GM19238 (cell line): Measurements from ENCODE around the gene DEAF1.

Experiments
- DNase-seq: peaks from one replicate; pipeline ENCODE4 v3.0.0; 2011; ENCODE audit warnings: low spot score; ENCODE audit not compliant: insufficient read length

Gene DEAF1

DNA sequence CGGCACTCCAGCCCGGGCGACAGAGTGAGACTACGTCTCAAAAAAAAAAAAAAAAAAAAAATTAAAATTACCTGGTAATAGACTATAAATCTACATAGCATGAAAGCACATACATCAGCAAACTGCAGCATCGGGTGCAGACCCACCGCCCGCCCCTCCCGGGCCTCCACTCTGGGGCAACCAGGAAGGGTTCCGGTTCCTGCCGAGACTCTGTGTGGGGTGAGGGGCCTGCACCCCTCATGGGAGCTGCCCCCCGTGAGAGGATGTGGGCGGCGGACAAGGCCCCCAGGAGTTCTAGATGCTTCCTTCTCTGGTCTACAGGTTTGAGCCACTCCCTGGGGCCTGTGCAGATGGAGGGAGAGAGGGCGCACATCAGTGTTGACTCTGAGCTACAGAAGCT, 48.8 kb downstream of the DEAF1 start:
- no peak for DNase-seq

DNA sequence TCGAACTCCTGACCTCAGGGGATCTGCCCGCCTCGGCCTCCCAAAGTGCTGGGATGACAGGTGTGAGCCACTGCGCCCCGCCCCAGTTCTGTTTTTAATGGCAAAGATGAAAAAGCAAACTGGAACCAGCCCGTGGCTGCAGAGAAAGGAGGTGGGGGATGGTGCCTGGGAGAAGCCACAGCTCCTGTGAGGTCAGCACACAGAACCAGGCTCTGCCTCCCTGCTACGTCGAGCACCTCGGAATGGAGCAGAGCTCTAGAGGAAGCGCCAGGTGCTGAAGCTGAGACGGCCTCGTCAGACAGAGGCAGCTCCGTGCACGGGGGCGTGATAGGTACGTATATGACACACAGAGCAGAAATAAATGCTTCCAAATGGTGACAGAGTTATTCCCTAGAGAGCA, 49.5 kb downstream of the DEAF1 start:
- DNase-seq = peak; percentile 61

DNA sequence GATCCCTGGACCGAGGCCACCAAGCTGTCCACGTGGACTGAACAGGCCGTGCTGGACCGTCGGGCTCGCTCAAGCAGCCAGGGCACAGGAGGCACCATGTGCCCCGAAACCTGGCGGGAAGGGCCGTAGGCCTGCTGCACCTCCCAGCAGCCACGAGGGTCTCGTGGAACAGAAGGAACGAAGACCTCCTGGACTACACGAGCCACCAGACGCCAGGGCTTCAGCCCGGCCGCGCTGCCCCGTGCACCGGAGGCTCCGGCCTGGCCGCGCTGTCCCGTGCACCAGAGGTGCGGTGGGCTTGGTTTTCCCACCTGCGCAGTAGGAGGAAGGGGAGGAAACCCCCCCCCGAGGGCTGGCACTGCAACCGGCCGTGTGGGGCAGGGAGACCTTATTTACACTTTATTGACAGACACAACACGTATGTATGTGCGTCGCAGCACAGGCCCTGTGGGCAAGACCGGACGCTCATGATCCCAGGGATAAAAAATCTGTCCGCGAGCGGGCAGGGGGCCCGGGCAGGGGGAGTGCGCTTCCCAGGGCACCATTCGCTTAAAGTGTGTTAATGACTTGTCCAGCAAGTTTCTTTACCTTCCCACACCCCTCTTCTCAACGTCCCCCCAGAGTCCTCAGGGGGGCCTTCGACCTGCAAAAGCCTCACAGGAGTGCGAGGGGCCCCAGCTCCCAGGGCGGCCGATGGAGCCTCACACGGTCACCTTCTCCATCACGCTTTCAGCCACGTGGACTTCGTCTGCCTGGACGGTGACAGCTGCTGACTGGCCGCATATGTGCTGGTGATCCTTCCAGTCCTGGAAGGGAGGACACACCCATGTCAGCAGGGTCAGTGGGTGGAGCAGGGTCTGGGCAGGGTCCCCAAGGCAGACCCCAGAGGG, 50.9 kb downstream of the DEAF1 start:
- no peak for DNase-seq

GRCh38 chr11:643366-643765, 51.7 kb downstream of the DEAF1 start:
- no peak for DNase-seq

- DNase-seq = no peak
Measured at GRCh38 chr11:641806-642370, 53.1 kb downstream of the DEAF1 start.

DNA sequence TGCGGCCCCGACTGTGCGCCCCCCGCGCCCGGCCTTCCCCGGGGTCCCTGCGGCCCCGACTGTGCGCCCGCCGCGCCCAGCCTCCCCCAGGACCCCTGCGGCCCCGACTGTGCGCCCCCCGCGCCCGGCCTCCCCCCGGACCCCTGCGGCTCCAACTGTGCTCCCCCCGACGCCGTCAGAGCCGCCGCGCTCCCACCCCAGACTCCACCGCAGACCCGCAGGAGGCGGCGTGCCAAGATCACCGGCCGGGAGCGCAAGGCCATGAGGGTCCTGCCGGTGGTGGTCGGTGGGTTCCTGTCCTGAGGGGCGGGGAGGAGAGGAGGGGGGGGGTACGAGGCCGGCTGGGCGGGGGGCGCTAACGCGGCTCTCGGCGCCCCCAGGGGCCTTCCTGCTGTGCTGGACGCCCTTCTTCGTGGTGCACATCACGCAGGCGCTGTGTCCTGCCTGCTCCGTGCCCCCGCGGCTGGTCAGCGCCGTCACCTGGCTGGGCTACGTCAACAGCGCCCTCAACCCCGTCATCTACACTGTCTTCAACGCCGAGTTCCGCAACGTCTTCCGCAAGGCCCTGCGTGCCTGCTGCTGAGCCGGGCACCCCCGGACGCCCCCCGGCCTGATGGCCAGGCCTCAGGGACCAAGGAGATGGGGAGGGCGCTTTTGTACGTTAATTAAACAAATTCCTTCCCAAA, 54.9 kb downstream of the DEAF1 start:
- no peak for DNase-seq

GRCh38 chr11:639332-639955, 55.6 kb downstream of the DEAF1 start:
- DNase-seq = no peak

DNA sequence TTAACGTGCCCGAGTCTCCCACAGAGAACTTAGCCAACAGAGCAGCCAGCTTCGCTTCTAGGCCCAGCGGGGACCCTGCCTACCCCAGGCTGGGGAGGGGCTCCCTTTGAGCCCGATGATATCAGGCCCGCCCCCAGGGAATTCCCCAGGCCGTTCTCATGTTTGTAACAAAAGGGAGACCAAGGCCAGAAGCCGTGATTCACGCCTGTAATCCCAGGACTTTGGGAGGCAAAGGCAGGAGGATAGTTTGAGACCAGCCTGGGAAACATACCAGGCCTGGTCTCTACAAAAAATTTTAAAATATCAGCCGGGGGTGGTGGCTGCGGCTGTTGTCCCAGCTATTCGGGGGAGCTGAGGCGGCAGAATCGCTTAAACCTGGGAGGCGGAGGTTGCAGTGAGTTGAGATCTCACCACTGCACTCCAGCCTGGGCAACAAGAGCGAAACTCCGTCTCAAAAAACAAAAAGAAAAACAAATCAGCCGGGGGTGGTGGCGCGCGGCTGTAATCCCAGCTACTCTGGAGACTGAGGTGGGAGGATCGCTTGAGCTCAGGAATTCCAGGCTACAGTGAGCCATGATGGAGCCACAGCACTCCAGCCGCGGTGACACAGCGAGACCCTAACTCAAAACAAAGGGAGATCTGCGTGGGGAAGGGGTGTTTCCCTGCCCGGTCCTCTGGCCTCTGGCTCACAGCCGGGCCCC, 56.2 kb downstream of the DEAF1 start:
- no peak for DNase-seq

DNA sequence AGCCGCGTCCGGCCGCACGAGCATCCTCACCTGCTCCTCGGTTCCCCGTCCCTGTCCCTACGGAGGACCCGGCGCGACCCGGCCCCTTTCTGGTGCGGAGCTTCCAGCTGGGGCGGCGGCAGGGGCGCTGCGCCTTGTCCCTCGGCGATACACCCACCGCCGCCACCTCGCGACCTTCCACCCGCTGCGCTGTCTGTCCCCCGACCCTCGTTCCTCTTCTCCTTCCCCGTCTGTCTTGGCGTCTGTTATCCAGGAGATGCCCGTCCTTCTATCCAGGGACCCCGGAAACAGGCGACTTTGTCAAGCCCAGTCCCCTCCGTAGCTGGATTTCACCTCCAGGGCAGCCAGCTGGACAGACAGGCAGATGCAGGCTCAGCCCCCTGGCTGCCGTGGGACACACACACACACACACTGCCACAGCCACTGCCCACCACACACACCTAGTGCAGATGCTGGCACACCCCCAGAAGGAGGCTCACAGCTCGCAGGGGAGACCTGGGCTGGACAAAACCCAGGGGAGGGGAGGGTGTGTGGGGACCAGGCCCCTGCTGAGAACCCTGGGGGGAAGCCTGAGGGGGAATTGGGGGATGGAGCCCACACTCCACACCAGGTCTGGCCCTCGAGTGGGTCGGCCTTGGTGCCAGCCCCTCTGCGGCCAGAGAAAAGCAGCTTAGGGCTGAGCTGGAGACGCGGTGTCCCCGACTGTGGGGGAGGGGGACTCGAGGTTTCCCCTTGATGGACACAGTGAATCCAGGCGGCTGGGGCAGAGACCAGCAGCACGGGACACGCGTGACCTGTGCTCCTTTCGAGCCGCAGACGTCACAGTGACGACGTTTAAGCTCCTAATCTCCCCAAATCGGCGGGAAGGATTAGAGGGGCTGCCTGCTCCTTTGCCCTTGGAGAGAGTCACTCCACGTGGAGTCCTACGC, 57.2 kb downstream of the DEAF1 start:
- no peak for DNase-seq

DNA sequence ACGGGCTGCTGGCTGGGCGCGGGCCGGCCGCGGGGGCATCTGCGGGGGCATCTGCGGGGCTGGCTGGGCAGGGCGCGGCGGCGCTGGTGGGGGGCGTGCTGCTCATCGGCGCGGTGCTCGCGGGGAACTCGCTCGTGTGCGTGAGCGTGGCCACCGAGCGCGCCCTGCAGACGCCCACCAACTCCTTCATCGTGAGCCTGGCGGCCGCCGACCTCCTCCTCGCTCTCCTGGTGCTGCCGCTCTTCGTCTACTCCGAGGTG, 57.8 kb downstream of the DEAF1 start:
- no peak for DNase-seq

- DNase-seq = no peak
Measured at GRCh38 chr11:636511-637332, 58.3 kb downstream of the DEAF1 start, which contains the start of gene DRD4. Gene DRD4, plus strand, starts transcription at chr11:637269. Its CDS starts 36 bp downstream, at chr11:637305.

GRCh38 chr11:635945-636510, 59.0 kb downstream of the DEAF1 start:
- no peak for DNase-seq

DNA sequence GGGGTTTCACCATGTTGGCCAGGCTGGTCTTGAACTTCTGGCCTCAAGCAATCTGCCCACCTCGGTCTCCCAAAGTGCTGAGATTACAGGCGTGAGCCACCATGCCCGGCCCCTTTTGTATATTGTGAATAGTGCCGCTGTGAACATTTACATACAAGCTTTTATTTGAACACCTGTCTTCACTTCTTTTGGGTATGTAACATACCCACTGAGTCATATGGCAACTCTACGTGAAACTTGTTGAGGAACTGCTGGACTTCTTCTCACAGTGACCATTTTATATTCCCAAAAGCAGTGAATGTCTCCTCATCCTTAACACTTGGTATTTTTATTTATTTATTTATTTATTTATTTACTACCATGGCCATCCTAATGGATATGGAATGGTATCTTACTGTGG, 64.2 kb downstream of the DEAF1 start:
- no peak for DNase-seq

DNA sequence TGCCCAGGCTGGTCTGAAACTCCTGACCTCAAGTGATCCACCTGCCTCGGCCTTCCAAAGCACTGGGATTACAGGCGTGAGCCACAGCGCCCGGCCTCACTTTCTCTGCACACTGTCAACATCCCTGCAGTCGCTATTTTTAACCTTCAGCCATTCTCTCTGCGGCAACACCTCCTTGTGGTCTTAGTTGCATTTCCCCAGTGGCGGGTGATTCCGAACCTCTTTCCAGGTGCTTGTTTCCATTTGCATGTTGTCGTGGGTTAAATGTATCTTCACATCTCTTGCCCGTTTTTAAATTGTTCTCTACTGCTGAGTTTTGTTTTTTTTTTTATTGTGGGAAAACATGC, 65.8 kb downstream of the DEAF1 start:
- DNase-seq = no peak

GRCh38 chr11:628056-628455, 67.0 kb downstream of the DEAF1 start:
- DNase-seq = no peak

GRCh38 chr11:627308-627576, 67.8 kb downstream of the DEAF1 start:
- no peak for DNase-seq

- DNase-seq = no peak
Measured at GRCh38 chr11:626475-627307, 68.3 kb downstream of the DEAF1 start, which contains the start of gene SCT. Gene SCT, minus strand, starts transcription at chr11:627181. Its CDS starts 38 bp downstream, at chr11:627143.

- no peak for DNase-seq
Measured at GRCh38 chr11:625636-626268, 69.3 kb downstream of the DEAF1 start.
